ENCODE results near the gene SLC16A6.
"Not testable (repeated sequence)": the region's sequence is repeated elsewhere in the genome, so short reads cannot be mapped to it uniquely, and the experiment has no call there.

SLC16A6 gene

GRCh38 chr17:68221786-68222185 is 69.1 kb downstream of the SLC16A6 start:
- Histone ChIP-seq H3K4me3 (ENCODE audit: low read depth, low read length) (no peak overlapping the region), H3K36me3 (no peaks in the 10 kb centered on the region), H3K9me3 (no peaks in the 10 kb centered on the region), H3K27me3 (no peaks in the 10 kb centered on the region), H3K4me1 (no peaks in the 10 kb centered on the region)
- no peak for TF ChIP-seq CTCF (IDR thresholded peaks at IDR 0.05; ENCODE audit: low read depth, low read length)
- no peak for DNase-seq

GRCh38 chr17:68220786-68221185 is 70.1 kb downstream of the SLC16A6 start:
- H3K36me3 ChIP-seq; H3K9me3 ChIP-seq; H3K4me3 ChIP-seq (ENCODE audit: low read depth, low read length); H3K4me1 ChIP-seq; DNase-seq; H3K27me3 ChIP-seq: not testable (repeated sequence)

- H3K4me3 ChIP-seq (ENCODE audit: low read depth, low read length); H3K27me3 ChIP-seq; DNase-seq; H3K36me3 ChIP-seq; H3K4me1 ChIP-seq; H3K9me3 ChIP-seq: not testable (repeated sequence)
These were observed 70.7 kb downstream of the SLC16A6 start for GRCh38 chr17:68220186-68220585.

- not testable (repeated sequence) for H3K4me3 ChIP-seq (ENCODE audit: low read depth, low read length); DNase-seq; H3K4me1 ChIP-seq; H3K27me3 ChIP-seq; H3K36me3 ChIP-seq; H3K9me3 ChIP-seq
These were observed 71.5 kb downstream of the SLC16A6 start for GRCh38 chr17:68219429-68219828.
